Medulla oblongata (tissue), 1 donor: ENCODE measurements around the gene PDCD7.
"Not testable (repeated sequence)": the region's sequence is repeated elsewhere in the genome, so short reads cannot be mapped to it uniquely, and the experiment has no call there.

Source experiments
- DNase-seq: peaks from one replicate; pipeline ENCODE4 v3.0.0-alpha.2; 2015; ENCODE audit errors: extremely low spot score

PDCD7 gene

GRCh38 chr15:65130941-65131340, 2.7 kb downstream of the PDCD7 start:
- DNase-seq, result no peak

DNA sequence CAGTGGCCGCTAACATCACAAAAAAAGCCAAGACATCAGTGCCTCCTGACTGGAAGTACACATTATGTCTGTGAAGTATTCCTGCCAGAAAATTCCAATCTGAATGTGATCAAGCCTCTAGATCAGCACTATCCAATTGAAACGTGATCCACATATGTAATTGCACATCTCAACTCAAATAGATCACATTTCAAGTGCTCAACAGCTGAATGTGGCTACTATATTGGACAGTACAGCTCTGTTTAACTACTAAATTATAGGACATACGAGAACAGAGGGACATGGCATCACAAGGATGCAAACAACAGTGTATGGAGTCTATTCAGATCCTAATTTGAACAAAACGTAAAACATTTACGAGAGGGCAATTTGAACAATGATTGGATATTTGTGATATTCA, 18.1 kb downstream of the PDCD7 start:
- no peak for DNase-seq

GRCh38 chr15:65115086-65115485, 18.5 kb downstream of the PDCD7 start, which contains the start of gene UBAP1L:
UBAP1L (minus strand) TSS chr15:65115200; CDS start chr15:65106215, 8,985 bp downstream.
- DNase-seq, result no peak

DNA sequence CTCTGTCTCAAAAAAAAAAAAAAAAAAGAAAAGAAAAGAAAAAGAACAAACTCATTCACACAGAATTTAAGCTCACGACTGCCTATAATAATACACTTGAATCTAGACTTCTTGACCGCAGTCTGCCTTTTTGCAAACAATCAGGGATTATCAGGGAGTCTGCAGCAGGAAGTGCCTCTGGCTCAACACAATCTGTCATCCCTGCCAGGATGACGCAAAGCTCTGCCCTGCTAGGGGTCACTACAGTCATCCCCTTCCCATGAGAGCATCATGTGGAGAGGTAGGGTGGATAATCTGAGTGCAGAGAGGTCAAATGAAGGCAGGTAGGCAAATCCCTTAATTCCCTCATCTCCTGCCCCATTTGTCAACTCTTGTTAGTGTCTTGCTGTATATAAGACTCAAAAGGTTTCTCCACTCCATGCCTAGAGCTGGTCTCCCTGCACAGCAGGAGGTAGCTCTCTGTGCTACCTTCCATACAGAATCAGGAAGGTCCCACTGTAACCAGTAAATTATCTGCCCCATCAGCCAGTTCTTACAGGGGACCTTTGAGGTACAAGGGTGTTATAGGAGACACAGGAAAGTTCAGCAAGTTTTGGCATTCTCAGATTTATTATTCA, 22.8 kb downstream of the PDCD7 start:
- DNase-seq, result no peak

GRCh38 chr15:65106011-65106590, 27.5 kb downstream of the PDCD7 start:
- DNase-seq, result no peak

DNA sequence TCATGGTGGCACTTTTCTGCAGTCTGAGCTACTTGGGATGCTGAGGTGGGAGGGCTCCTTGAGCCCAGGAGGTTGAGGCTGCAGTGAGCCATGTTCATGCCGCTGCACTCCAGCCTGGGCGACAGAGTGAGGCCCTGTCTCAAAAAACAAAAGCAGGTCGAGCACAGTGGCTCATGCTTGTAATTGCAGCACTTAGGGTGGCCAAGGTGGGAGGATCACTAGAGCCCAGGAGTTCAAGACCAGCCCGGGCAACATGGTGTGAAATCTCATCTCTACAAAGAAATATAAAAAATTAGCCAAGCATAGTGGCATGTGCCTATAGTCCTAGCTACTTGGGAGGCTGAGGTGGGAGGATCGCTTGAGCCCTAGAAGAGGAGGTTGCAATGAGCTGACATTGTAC, 28.6 kb downstream of the PDCD7 start:
- DNase-seq, result no peak

DNA sequence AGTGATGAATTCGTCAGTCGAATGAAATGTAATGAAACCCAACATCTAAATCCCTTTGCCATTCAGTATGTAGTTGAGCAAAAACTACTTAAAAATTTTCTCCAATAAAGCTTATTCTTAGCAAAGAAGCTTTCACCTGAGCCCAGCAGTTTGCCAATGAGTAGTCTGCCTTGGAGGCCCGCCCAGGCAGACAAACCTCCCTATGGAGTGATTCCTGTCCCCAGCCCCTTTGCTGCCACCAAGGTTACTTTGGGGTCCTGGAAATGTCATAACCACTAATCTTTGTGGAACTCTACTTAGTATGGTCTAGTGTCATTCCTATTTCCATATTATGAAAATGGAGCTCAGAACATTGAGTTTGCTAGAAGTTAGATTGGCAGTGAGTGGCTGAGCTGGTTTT, 30.7 kb downstream of the PDCD7 start:
- DNase-seq, result no peak

GRCh38 chr15:65101891-65102708, 31.5 kb downstream of the PDCD7 start:
- no peak for DNase-seq

- peak; percentile 71 for DNase-seq
Measured at GRCh38 chr15:65101411-65101890, 32.2 kb downstream of the PDCD7 start.

DNA sequence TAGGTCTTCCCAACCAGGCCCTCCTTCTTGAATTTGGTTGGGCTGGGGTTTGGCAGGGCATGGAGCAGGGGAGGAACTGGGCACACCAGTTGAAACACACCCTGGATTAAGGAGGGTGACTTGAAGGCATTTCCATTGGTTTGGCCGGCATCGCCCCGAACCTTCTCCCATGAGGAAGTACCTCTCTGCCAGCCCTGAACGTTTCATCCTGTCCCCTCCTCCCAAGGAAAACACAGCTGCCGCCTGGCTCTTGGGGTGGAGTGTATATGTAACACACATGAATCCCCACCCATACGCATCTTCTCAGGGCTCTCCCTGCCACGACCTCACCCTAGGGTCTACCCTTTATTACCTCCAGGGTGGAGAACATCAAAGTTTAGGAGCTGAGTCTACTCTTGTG, 33.2 kb downstream of the PDCD7 start:
- no peak for DNase-seq

DNA sequence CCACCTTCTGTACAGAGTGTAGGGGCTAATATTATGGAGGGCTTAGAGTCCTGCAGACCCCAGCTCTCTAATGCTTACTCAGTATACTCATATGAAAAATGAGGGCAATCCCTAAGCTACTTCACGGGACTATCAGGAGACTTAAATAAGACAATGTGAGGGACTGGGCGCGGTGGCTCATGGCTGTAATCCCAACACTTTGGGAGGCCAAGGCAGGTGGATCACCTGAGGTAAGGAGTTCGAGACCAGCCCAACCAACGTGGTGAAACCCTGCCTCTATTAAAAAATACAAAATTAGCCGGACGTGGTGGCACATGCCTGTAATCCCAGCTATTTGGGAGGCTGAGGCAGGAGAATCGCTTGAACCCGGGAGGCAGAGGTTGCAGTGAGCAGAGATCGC, 33.8 kb downstream of the PDCD7 start:
- not testable (repeated sequence) for DNase-seq

DNA sequence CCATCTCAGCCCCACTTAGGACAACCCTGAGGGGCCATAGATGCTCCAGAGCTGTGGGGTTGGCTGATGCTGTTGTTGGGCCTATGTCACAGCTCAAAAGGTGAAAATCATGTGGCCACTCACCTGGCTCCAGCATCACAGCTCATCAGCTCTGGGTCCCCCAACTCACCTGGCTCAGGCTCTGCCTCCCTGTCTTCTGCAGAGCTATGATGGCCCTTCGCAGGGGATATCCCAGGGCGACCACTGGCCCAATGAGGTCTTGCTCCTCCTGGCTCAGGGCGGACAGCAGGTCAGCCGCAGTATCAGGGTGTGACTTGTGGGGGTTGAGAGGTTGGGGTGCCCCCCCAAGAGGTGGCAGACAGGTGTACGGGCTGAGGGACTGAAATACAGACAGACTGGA, 34.3 kb downstream of the PDCD7 start:
- DNase-seq, result no peak

GRCh38 chr15:65097651-65098263, 35.9 kb downstream of the PDCD7 start:
- no peak for DNase-seq

DNA sequence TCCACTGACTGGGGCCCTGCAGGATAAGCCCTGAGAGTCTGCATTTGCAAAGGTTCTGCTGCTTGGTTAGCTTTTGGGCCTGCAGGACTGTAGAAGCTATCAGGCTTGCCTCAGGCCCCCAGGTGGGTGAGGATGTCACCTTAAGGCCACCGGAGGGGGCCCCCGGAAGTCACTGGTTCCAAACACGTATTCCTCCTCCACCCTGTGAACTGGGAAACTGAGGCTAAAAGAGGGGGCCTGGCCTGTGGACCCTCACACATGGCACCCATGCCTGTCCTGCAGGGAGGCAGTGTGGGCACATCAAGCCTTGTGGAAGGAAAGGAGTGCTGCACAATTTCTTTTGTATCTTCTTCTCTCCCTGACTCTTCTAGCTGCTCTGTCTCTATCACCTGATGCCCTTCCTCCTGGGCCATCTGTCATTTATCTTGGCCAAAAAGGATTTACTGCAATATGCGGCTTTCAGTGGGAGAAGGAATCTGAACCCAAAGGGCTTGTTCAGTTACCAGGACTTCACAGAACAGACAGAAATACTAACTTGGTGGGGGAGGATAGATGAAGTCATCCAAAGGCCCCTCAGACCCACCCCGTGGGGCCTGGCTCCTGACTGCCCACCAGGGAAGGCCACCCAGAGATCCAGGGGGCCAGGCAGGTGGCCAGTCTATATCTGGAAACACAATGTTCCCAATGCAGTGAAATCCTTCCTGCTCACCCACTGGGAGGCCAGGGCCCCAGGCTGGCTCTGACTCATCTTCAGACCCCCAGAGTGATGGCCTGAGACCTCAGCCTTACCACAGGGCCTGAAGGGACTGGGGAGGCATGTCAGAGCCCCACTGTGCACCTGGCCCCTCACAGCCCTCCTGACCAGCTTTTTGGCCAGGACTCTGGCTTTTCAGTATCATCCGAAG, 36.9 kb downstream of the PDCD7 start:
- no peak for DNase-seq

DNA sequence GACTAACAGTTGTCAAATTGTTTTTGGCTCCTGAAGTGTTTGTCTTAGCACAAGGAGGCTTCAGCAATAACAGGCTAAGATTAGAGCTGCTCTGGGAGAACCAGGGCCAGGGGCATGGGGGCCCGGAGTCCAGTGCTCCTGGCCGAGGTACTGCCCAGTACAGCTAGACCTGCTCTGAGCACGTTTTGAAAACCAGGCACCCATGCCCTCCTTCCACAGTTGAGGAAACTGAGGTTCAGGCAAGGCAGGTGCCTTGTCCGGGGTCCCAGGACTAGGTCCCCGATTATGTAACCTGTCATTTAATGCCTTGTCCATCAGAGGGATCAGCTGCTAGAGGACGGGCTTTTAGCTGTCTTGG, 37.9 kb downstream of the PDCD7 start:
- DNase-seq, result no peak

DNA sequence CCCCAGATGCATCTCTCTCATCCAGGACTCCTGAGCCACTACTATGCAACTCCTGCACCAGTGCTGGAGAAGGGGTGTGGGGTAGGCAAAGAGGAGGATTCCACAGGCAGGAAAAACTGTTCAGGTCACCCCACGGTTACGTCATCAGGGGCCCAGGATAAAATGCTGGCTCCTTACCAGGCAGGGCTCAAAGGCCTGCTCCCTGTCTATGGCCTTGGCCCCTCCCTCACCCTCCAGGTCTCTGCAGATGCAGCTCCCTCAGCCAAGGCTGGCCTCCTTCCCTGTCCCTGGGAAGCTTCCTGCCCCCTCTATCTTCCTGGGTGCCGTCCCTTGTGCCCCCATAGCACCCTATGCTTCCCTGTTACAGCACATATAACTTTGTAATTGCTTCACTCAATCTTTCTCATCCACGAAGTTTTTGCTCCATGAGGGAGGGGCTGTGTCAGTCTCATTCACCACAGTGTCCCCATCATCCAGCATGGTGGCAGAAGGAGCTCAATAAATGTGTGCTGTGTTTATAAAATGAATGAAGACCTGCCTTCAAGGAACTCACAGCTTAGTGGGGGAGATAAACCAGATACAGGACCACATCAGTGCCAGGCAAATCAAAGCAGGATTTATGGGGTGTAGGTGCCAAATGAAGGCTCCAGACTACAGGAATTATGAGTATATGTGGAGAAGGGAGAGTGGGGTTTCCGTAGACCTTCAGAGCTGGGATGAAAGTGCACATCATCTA, 38.4 kb downstream of the PDCD7 start:
- DNase-seq, result no peak

DNA sequence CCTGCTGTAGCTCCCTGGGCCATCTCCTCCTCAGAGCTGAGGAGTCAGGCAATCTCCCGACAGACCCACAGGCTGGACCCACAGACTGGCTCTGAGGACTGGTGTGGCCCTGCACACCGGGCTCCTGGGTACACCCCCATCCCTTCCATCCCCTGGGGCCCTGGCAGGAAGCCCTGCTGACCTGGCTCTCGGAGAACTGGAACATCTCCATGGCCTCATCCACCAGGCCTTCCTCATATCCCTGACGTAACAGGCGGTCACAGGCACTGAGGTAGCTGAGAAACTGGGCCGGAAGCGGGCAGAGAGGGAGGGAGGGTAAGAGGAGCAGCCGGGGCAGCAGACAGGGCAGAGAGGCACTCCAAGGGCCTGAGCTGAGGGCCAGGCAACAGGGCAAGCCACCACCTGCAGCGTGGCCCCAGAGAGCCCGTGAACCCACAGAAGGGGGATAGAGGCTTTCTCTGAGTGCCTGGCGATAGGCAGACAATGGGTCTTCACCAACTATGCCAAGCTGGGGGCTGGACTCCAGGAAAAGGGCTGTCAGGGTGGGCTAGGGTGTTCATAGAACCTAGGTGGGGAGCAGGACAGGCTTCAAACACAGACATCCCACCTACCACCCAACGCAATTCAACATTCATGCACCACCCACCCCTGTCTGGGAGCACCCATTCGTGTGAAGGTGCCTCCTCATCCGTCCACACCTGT, 39.2 kb downstream of the PDCD7 start:
- DNase-seq, result no peak

- DNase-seq, result not testable (repeated sequence)
Measured at GRCh38 chr15:65093793-65094170, 39.8 kb downstream of the PDCD7 start.

GRCh38 chr15:65092911-65093792, 40.5 kb downstream of the PDCD7 start:
- no peak for DNase-seq
